ENCODE measurements around the gene PRKCB. TPM values are rescaled to one million over a fixed set of nuclear protein-coding genes. Genes with fewer than 3 reads are reported as not detected.

Gene PRKCB
- total and polyA plus RNA-seq, 2 of the 8 experiments (the other 6 are each of a cell fraction or from before 2014, with no cell fraction given) = 7.1 to 12.1 TPM

GRCh38 chr16:23840310-23840709 lies 4.5 kb downstream of the PRKCB start:
- Histone ChIP-seq H3K79me2 (ENCODE audit: control insufficient read depth in 1 of 2, insufficient read depth in 2 of 2, low read length in 2 of 2) (no peaks in the 10 kb centered on the region), H3K9me3 (ENCODE audit: insufficient read depth in 2 of 2, low read depth in 1 of 2, low read length in 1 of 2) (no peaks in the 10 kb centered on the region), H2BK12ac (ENCODE audit: low read depth, low read length) (no peak overlapping the region), H4K91ac (replicated peaks; ENCODE audit: insufficient read length, low read length) (no peak overlapping the region), H3K27ac (ENCODE audit: low read depth, low read length) (no peak overlapping the region), H2BK120ac (replicated peaks; ENCODE audit: low read depth, low read length) (no peak overlapping the region), H3K4me2 (ENCODE audit: insufficient read depth in 1 of 2, low read depth in 2 of 2, low read length in 2 of 2) (no peak overlapping the region), H3K56ac (replicated peaks; ENCODE audit: insufficient read length, low read depth, low read length) (no peak overlapping the region), H3K14ac (ENCODE audit: insufficient read length) (no peak overlapping the region), H3K18ac (ENCODE audit: extremely low read depth, low read length) (no peak overlapping the region), H3K23ac (ENCODE audit: insufficient read length) (no peak overlapping the region), H2AK5ac (ENCODE audit: low read depth, low read length) (no peak overlapping the region), H3K27me3 (replicated peaks in 1 of 4; ENCODE audit: control insufficient read depth in 3 of 4, extremely low read depth in 1 of 4, insufficient read depth in 3 of 4, low read length in 3 of 4) (peaks cover 0 to 22% (median 18%) of the 10 kb centered on the region in 4 experiments; a peak in 6 of 7 replicates), H3K4me3 (ENCODE audit: extremely low read depth in 1 of 4, insufficient read depth in 2 of 4, low read depth in 3 of 4, low read length in 4 of 4) (no peak overlapping the region), H2BK5ac (ENCODE audit: low read depth, low read length) (no peak overlapping the region), H3K4me1 (replicated peaks in 1 of 4; ENCODE audit: control insufficient read depth in 3 of 4, insufficient read depth in 4 of 4, low read length in 3 of 4) (peaks cover 3 to 15% (median 6%) of the 10 kb centered on the region in 4 experiments; a peak in 6 of 7 replicates), H4K20me1 (replicated peaks in 1 of 2; ENCODE audit: control insufficient read depth in 1 of 2, insufficient read depth in 2 of 2, low read length in 2 of 2) (no peaks in the 10 kb centered on the region), H2BK20ac (ENCODE audit: low read length) (no peak overlapping the region), H3K9ac (replicated peaks in 1 of 4; ENCODE audit: extremely low read depth in 1 of 4, low read depth in 3 of 4, low read length in 3 of 4) (no peak overlapping the region), H2BK15ac (ENCODE audit: low read length) (no peak overlapping the region; the same call in 1 of the 2 replicates), H3K23me2 (ENCODE audit: low read depth, low read length) (peaks cover 8% of the 10 kb centered on the region; the same call in 1 of the 2 replicates), H3K4ac (replicated peaks; ENCODE audit: insufficient read length, low read depth, low read length) (no peak overlapping the region), H2AFZ (ENCODE audit: low read length) (no peak overlapping the region), H4K5ac (ENCODE audit: insufficient read length, low read depth, low read length) (no peak overlapping the region), H3K79me1 (ENCODE audit: low read depth, low read length) (no peaks in the 10 kb centered on the region), H4K8ac (ENCODE audit: extremely low read depth, insufficient read depth, low read length) (no peak overlapping the region), H3K36me3 (ENCODE audit: control insufficient read depth in 2 of 4, insufficient read depth in 4 of 4, low read length in 3 of 4) (no peaks in the 10 kb centered on the region)
- no peak for FAIRE-seq
- DNase-seq (ENCODE audit: low read depth in 1 of 2, low spot score in 2 of 2) = no peak
- CTCF ChIA-PET (ENCODE audit: partially characterized antibody) = interaction anchor here (0.6 to 1.4 kb wide), 2 partner anchors 105 to 196 kb away, joined by 3 to 5 read pairs; no protein-coding TSS in a partner anchor
- POLR2A ChIA-PET (ENCODE audit: partially characterized antibody) = no interaction called here
- TF ChIP-seq CBX5 (IDR thresholded peaks at IDR 0.05; ENCODE audit: low read depth, low read length) (no peak), ATF3 (IDR thresholded peaks at IDR 0.05; ENCODE audit: insufficient read depth, low read depth, low read length) (no peak), SRF (IDR thresholded peaks at IDR 0.05; ENCODE audit: low read depth, low read length) (no peak), E2F6 (IDR thresholded peaks at IDR 0.05) (no peak)
- 88% methylated on average over 3 of the region's 3 CpGs; no CpG with 5 or more reads in 1 of the 2 experiments for WGBS, 2 experiments (ENCODE audit: extremely low coverage in 1 of 2, insufficient coverage in 1 of 2, insufficient read length in 1 of 2, insufficient replicate concordance in 2 of 2, low coverage in 1 of 2, low lambda C conversion rate in 2 of 2, missing lambda C conversion rate in 1 of 2)
